HEK293 (cell line): ENCODE data around the gene TMEM131L.

ENCODE experiments used
- CTCF ChIA-PET: fragments of 350-600 bp; formaldehyde crosslinking; extraction: SDS; loops from one replicate; lab custom pipeline; 2021; ENCODE audit warnings: antibody characterized with exemption; lab: Yijun Ruan, JAX
- POLR2A ChIA-PET: fragments of 300-600 bp; formaldehyde crosslinking; extraction: SDS; loops from one replicate; lab custom pipeline; 2020; ENCODE audit warnings: antibody characterized with exemption, inconsistent platforms; lab: Yijun Ruan, JAX
- H3K27ac ChIP-seq: fragments of 200-500 bp; sonication (Bioruptor generic); 2 replicates; pipeline ENCODE4 v1.5.1; 2014; ENCODE audit warnings: low read depth, low read length, control low read depth, inconsistent platforms; ENCODE audit errors: extremely low read depth
- H3K36me3 ChIP-seq, 2 experiments: fragments of 200-500 bp in 1 of 2; sonication (Bioruptor generic) in 1 of 2; 1 replicate in 1 of 2; 2 replicates in 1 of 2; pipeline ENCODE4 v1.5.1; 2014 to 2017; ENCODE audit warnings: inconsistent platforms in 2 of 2, low read length in 2 of 2; ENCODE audit not compliant: control insufficient read depth in 2 of 2, insufficient read depth in 1 of 2
- H3K4me1 ChIP-seq: fragments of 200-500 bp; sonication (Bioruptor generic); 2 replicates; pipeline ENCODE4 v1.5.1; 2014; ENCODE audit warnings: mild to moderate bottlenecking, low read length, inconsistent platforms; ENCODE audit not compliant: control insufficient read depth, insufficient read depth
- H3K4me3 ChIP-seq: 2 replicates; pipeline ENCODE4 v1.5.1; 2011; ENCODE audit warnings: low read depth, mild to moderate bottlenecking, control low read depth, low read length, moderate library complexity
- H3K9me3 ChIP-seq: fragments of 200-500 bp; sonication (Bioruptor generic); 2 replicates; pipeline ENCODE4 v1.5.1; 2014; ENCODE audit warnings: low read depth, low read length, inconsistent platforms; ENCODE audit not compliant: control insufficient read depth, insufficient read depth
- GFI1B ChIP-seq: fragments of 450-650 bp; formaldehyde crosslinking; IDR thresholded peaks from 2 replicates; pipeline ENCODE4 v1.5.1; 2016; ENCODE audit warnings: missing biosample characterization, missing genetic modification characterization
- KLF7 ChIP-seq: fragments of 450-650 bp; formaldehyde crosslinking; IDR thresholded peaks from 2 replicates; pipeline ENCODE4 v1.5.1; 2016; ENCODE audit warnings: missing biosample characterization, missing genetic modification characterization, borderline replicate concordance
- MEIS1 ChIP-seq: sonication (generic); formaldehyde crosslinking; IDR thresholded peaks from 2 replicates; pipeline ENCODE4 v1.8.1; 2022; ENCODE audit warnings: missing genetic modification reagents, mild to moderate bottlenecking, borderline replicate concordance
- PRDM1 ChIP-seq: fragments of 450-650 bp; formaldehyde crosslinking; IDR thresholded peaks from 2 replicates; pipeline ENCODE4; 2016; ENCODE audit warnings: missing biosample characterization, missing genetic modification characterization
- SCRT2 ChIP-seq: fragments of 450-650 bp; formaldehyde crosslinking; IDR thresholded peaks from 2 replicates; pipeline ENCODE4 v1.5.1; 2016; ENCODE audit warnings: missing biosample characterization, missing genetic modification characterization
- TCF7L2 ChIP-seq: IDR thresholded peaks from 2 replicates; pipeline ENCODE4 v1.6.1; 2011; ENCODE audit warnings: low read depth, mild to moderate bottlenecking, inconsistent platforms, low read length, moderate library complexity, borderline replicate concordance
- TRIM28 ChIP-seq: IDR thresholded peaks from 2 replicates; pipeline ENCODE4 v1.6.1; 2011; ENCODE audit warnings: low read length, control low read depth, borderline replicate concordance
- ZIC2 ChIP-seq: fragments of 450-650 bp; formaldehyde crosslinking; IDR thresholded peaks from 2 replicates; pipeline ENCODE4 v1.5.1; 2016; ENCODE audit warnings: missing biosample characterization, missing genetic modification characterization
- ZNF19 ChIP-seq: fragments of 450-650 bp; formaldehyde crosslinking; IDR thresholded peaks from 2 replicates; pipeline ENCODE4; 2016; ENCODE audit warnings: missing biosample characterization, missing genetic modification characterization, low read depth
- ZNF202 ChIP-seq: fragments of 450-650 bp; formaldehyde crosslinking; IDR thresholded peaks from 2 replicates; pipeline ENCODE4 v1.5.1; 2016; ENCODE audit warnings: missing biosample characterization, missing genetic modification characterization, borderline replicate concordance
- ZNF211 ChIP-seq: fragments of 450-650 bp; formaldehyde crosslinking; IDR thresholded peaks from 2 replicates; pipeline ENCODE4 v1.5.1; 2016; ENCODE audit warnings: low read depth, missing biosample characterization, missing genetic modification characterization
- ZNF266 ChIP-seq: fragments of 450-650 bp; formaldehyde crosslinking; IDR thresholded peaks from 2 replicates; pipeline ENCODE4 v1.5.1; 2016; ENCODE audit warnings: missing biosample characterization, missing genetic modification characterization, low read depth
- ZNF335 ChIP-seq: fragments of 450-650 bp; formaldehyde crosslinking; conservative IDR thresholded peaks from 2 replicates; pipeline ENCODE4 v1.5.1; 2016; ENCODE audit warnings: missing biosample characterization, missing genetic modification characterization
- ZNF391 ChIP-seq: fragments of 450-650 bp; formaldehyde crosslinking; IDR thresholded peaks from 2 replicates; pipeline ENCODE4 v1.5.1; 2016; ENCODE audit warnings: low read depth, missing biosample characterization, missing genetic modification characterization, borderline replicate concordance
- ZNF423 ChIP-seq: fragments of 450-650 bp; formaldehyde crosslinking; IDR thresholded peaks from 2 replicates; pipeline ENCODE4 v1.5.1; 2016; ENCODE audit warnings: missing biosample characterization, missing genetic modification characterization
- ZNF558 ChIP-seq: fragments of 450-650 bp; formaldehyde crosslinking; IDR thresholded peaks from 2 replicates; pipeline ENCODE4 v1.5.1; 2016; ENCODE audit warnings: missing biosample characterization, missing genetic modification characterization
- ZNF561 ChIP-seq: fragments of 450-650 bp; IDR thresholded peaks from 2 replicates; pipeline ENCODE4 v1.5.1; 2018; ENCODE audit warnings: missing biosample characterization, missing genetic modification characterization, borderline replicate concordance
- ZNF629 ChIP-seq: fragments of 450-650 bp; formaldehyde crosslinking; IDR thresholded peaks from 2 replicates; pipeline ENCODE4 v1.5.1; 2017; ENCODE audit warnings: missing biosample characterization, missing genetic modification characterization
- ZNF701 ChIP-seq: fragments of 450-650 bp; formaldehyde crosslinking; IDR thresholded peaks from 2 replicates; pipeline ENCODE4 v1.5.1; 2016; ENCODE audit warnings: missing biosample characterization, missing genetic modification characterization
- ZNF792 ChIP-seq: fragments of 450-650 bp; formaldehyde crosslinking; IDR thresholded peaks from 2 replicates; pipeline ENCODE4 v1.5.1; 2016; ENCODE audit warnings: missing biosample characterization, missing genetic modification characterization
- TF ChIP-seq, protein P1 (sequence below): fragments of 450-650 bp; formaldehyde crosslinking; IDR thresholded peaks from 2 replicates; pipeline ENCODE4; 2016; ENCODE audit warnings: missing biosample characterization, missing genetic modification characterization
- TF ChIP-seq, protein P2 (sequence below): fragments of 450-650 bp; formaldehyde crosslinking; IDR thresholded peaks from 2 replicates; pipeline ENCODE4 v1.5.1; 2017; ENCODE audit warnings: missing biosample characterization, missing genetic modification characterization
- TF ChIP-seq, protein P3 (sequence below): fragments of 450-650 bp; formaldehyde crosslinking; IDR thresholded peaks from 2 replicates; pipeline ENCODE4 v1.5.1; 2017; ENCODE audit warnings: missing biosample characterization, missing genetic modification characterization

The TMEM131L gene

DNA sequence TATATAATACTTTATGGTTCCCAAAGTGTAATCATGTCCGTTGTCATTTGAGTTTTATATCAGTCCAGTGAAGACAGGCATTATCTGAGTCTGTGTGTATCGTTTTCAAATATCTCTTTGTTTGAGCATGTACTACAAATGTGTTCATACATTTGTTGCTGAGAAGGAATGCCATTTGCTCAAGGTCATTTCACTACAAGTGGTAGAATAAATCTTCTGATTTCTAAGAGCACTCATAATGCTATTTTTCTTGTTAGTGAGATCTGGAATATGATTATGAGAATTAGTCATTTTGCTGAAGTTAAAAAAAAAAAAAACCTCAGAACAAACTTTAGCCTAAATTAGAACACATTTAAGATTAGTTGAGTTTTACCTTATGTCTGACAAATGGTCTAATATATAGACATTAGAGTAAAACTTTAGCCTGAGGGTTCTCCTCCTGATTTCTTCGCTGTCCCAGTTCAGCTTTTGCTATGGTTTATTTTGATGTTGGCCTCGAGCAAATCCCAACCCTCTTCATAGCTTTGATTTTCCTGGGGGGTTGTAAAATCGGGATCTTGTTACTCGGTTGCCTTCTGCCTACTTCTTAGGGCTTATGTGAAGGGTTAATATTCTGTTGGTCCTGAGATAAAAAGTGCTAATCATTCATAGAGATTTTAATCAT, 87.1 kb downstream of the TMEM131L start:
- Histone ChIP-seq H3K4me3 (no peak overlapping the region), H3K36me3 (peaks cover 0 to 9% of the 10 kb centered on the region in 2 experiments; a peak in 2 of 3 replicates), H3K27ac (no peak overlapping the region), H3K9me3 (no peaks in the 10 kb centered on the region), H3K4me1 (peaks cover 10% of the 10 kb centered on the region; the same call in 1 of the 2 replicates)
- ChIA-PET CTCF (interaction anchor here (1.7 kb wide), 1 partner anchor 22 kb away, joined by 5 read pairs; no protein-coding TSS in a partner anchor), POLR2A (no interaction called here)
- no peak for TF ChIP-seq ZNF629
- TF ChIP-seq ZNF558 = no peak
- no peak for TF ChIP-seq ZNF701 (tag by site-specific recombination)
- TF ChIP-seq, protein P1, sequence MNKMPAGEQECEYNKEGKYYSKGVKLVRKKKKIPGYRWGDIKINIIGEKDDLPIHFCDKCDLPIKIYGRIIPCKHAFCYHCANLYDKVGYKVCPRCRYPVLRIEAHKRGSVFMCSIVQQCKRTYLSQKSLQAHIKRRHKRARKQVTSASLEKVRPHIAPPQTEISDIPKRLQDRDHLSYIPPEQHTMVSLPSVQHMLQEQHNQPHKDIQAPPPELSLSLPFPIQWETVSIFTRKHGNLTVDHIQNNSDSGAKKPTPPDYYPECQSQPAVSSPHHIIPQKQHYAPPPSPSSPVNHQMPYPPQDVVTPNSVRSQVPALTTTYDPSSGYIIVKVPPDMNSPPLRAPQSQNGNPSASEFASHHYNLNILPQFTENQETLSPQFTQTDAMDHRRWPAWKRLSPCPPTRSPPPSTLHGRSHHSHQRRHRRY (tag by site-specific recombination) = no peak
- TF ChIP-seq ZNF792 = no peak
- TF ChIP-seq ZNF19 (tag by site-specific recombination) = no peak
- TF ChIP-seq, protein P2, sequence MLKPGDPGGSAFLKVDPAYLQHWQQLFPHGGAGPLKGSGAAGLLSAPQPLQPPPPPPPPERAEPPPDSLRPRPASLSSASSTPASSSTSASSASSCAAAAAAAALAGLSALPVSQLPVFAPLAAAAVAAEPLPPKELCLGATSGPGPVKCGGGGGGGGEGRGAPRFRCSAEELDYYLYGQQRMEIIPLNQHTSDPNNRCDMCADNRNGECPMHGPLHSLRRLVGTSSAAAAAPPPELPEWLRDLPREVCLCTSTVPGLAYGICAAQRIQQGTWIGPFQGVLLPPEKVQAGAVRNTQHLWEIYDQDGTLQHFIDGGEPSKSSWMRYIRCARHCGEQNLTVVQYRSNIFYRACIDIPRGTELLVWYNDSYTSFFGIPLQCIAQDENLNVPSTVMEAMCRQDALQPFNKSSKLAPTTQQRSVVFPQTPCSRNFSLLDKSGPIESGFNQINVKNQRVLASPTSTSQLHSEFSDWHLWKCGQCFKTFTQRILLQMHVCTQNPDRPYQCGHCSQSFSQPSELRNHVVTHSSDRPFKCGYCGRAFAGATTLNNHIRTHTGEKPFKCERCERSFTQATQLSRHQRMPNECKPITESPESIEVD = peak; percentile 75
- TF ChIP-seq ZNF211 (tag by site-specific recombination) = no peak
- TF ChIP-seq ZNF391 (tag by site-specific recombination) = no peak
- TF ChIP-seq SCRT2 (tag by site-specific recombination) = peak; percentile 25; the same call in 1 of the 2 replicates
- no peak for TF ChIP-seq ZNF266 (tag by site-specific recombination)
- TF ChIP-seq ZNF335 = no peak

DNA sequence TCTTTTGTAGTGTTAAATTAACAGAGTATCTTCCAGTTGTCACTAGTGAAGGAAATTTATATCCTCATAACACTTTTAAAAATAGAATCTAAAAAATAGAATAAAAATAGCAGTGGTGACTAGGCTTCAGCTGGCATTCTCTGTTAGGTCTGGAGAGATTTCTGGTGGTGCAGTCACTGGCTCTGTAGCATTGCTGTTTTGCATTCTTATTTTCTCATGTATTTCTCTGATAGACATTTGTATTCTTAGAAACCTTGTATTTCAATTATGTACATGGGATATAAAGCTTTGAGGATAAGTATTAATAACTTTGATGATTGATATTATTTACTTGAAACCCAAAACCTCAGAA, 87.6 kb downstream of the TMEM131L start:
- CTCF ChIA-PET = interaction anchor here (1.7 kb wide), 1 partner anchor 23 kb away, joined by 5 read pairs; no protein-coding TSS in a partner anchor
- POLR2A ChIA-PET = no interaction called here

More for the DNA sequence above, 87.6 kb downstream of the TMEM131L start:
- Histone ChIP-seq H3K9me3 (no peaks in the 10 kb centered on the region), H3K4me1 (peaks cover 10% of the 10 kb centered on the region; the same call in 1 of the 2 replicates), H3K27ac (no peak overlapping the region), H3K36me3 (peaks cover 0 to 9% of the 10 kb centered on the region in 2 experiments; a peak in 2 of 3 replicates), H3K4me3 (no peak overlapping the region)
- TF ChIP-seq GFI1B (tag by site-specific recombination) = no peak
- TF ChIP-seq PRDM1 (tag by site-specific recombination) = no peak
- no peak for TF ChIP-seq ZNF423 (tag by site-specific recombination)
- no peak for TF ChIP-seq MEIS1 (CRISPR knock-in tag)
- TF ChIP-seq ZNF561 (tag by site-specific recombination) = no peak
- no peak for TF ChIP-seq ZNF202 (tag by site-specific recombination)
- TF ChIP-seq ZIC2 (tag by site-specific recombination) = no peak
- TF ChIP-seq, protein P3, sequence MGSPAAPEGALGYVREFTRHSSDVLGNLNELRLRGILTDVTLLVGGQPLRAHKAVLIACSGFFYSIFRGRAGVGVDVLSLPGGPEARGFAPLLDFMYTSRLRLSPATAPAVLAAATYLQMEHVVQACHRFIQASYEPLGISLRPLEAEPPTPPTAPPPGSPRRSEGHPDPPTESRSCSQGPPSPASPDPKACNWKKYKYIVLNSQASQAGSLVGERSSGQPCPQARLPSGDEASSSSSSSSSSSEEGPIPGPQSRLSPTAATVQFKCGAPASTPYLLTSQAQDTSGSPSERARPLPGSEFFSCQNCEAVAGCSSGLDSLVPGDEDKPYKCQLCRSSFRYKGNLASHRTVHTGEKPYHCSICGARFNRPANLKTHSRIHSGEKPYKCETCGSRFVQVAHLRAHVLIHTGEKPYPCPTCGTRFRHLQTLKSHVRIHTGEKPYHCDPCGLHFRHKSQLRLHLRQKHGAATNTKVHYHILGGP (tag by site-specific recombination) = no peak
- no peak for TF ChIP-seq KLF7 (tag by site-specific recombination)
- no peak for TF ChIP-seq TCF7L2
- no peak for TF ChIP-seq TRIM28
